ENCODE measurements around the gene NUP153. TPM values are rescaled to one million over a fixed set of nuclear protein-coding genes. Genes with fewer than 3 reads are reported as not detected.

NUP153 gene
- polyA plus RNA-seq, 1 of the 3 experiments (the other 2 are of a cell fraction) = 10.5 TPM

DNA sequence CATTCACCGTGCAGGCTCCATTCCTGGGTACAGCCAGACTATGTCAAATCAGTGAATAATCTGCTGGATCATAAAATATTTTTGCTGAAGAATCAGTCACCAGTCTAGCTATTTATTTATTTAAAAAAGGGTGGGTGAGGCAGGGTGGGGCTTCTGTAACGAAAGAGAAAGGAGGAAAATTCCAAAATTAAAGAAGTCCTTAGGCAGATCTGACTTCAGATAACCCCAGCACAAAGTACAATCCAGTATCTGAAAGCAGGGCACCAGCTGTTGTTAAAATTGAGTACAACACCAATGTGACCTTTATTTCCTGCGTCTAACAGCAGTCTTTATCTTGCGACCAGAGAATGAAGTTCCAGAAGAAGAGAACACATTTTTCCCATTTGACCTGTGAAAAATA lies 90.9 kb downstream of the NUP153 start:
- H3K27me3 ChIP-seq (ENCODE audit: insufficient read depth) = no peaks in the 10 kb centered on the region
- no peak for DNase-seq
- H3K4me2 ChIP-seq = no peak overlapping the region
- WGBS (ENCODE audit: low lambda C conversion rate) = 99% methylated on average over 4 of the region's 4 CpGs
- H3K36me3 ChIP-seq (replicated peaks in 1 of 2; ENCODE audit: control insufficient read depth in 1 of 2, insufficient read depth in 2 of 2, low read length in 1 of 2) = peaks cover 42 to 69% of the 10 kb centered on the region in 2 experiments
- POLR2A ChIA-PET = no interaction called here
- no peak overlapping the region for H3K4me3 ChIP-seq (ENCODE audit: low read depth in 2 of 2, low read length in 1 of 2)
- CTCF ChIA-PET = no interaction called here
- no peak overlapping the region for H3K9ac ChIP-seq
- no peaks in the 10 kb centered on the region for H3K9me3 ChIP-seq
- no peaks in the 10 kb centered on the region for H3K4me1 ChIP-seq (ENCODE audit: control insufficient read depth in 1 of 2, insufficient read depth in 2 of 2, low read depth in 1 of 2, low read length in 1 of 2)
- no peak overlapping the region for H3K27ac ChIP-seq (ENCODE audit: low read depth in 2 of 2, low read length in 1 of 2)
- no peak overlapping the region for H2AFZ ChIP-seq (ENCODE audit: low read depth)
- no peak for TF ChIP-seq SMC3 (IDR thresholded peaks at IDR 0.05; ENCODE audit: low read depth, low read length)
- no peak for TF ChIP-seq RXRA (IDR thresholded peaks at IDR 0.05; ENCODE audit: borderline replicate concordance, low read depth)
- TF ChIP-seq ZBTB33 (IDR thresholded peaks at IDR 0.05; ENCODE audit: borderline replicate concordance, low read depth) = no peak
- no peak for TF ChIP-seq FOXJ3 (CRISPR knock-in tag; IDR thresholded peaks at IDR 0.05)
- no peak for TF ChIP-seq YY1 (IDR thresholded peaks at IDR 0.05; ENCODE audit: low read depth)
- no peak for TF ChIP-seq ELF1 (IDR thresholded peaks at IDR 0.05)
- no peak for TF ChIP-seq POLR2AphosphoS5 (IDR thresholded peaks at IDR 0.05; ENCODE audit: low read depth, low read length)
- no peaks in the 10 kb centered on the region for H4K20me1 ChIP-seq (ENCODE audit: insufficient read depth)
- H3K9me2 ChIP-seq = no peaks in the 10 kb centered on the region
- peaks cover 14% of the 10 kb centered on the region for H3F3A ChIP-seq (replicated peaks; ENCODE audit: insufficient read depth)
- peaks cover 35% of the 10 kb centered on the region for H3K79me2 ChIP-seq (ENCODE audit: insufficient read depth)

DNA sequence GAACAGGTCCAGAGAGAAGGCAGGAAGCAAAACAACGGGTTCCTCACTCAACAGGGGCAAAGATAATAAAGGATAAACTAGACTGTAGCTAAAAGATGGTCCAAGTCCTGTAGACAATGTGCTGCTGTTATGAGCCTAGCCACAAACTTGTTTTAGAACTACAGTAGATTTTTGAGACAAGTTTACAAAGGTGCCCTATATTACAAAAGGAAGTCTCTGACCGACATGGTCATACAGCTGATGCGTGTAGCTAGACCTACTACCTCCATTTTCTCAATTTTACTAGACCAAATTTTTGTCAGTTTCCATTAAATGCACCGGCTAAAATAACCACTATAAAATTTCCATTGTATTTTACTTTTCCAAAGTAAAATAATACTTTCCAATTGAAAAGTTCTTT lies 94.7 kb downstream of the NUP153 start:
- Histone ChIP-seq H3K27me3 (ENCODE audit: insufficient read depth) (no peaks in the 10 kb centered on the region), H3K9ac (no peak overlapping the region), H3K4me3 (ENCODE audit: low read depth in 2 of 2, low read length in 1 of 2) (no peak overlapping the region), H2AFZ (ENCODE audit: low read depth) (no peak overlapping the region), H4K20me1 (ENCODE audit: insufficient read depth) (no peaks in the 10 kb centered on the region), H3K79me2 (ENCODE audit: insufficient read depth) (0 out of 2 replicates have a peak, but pooled peaks cover 6% of the 10 kb centered on the region), H3K4me1 (ENCODE audit: control insufficient read depth in 1 of 2, insufficient read depth in 2 of 2, low read depth in 1 of 2, low read length in 1 of 2) (no peaks in the 10 kb centered on the region), H3F3A (replicated peaks; ENCODE audit: insufficient read depth) (peaks cover 21% of the 10 kb centered on the region), H3K27ac (ENCODE audit: low read depth in 2 of 2, low read length in 1 of 2) (no peak overlapping the region), H3K9me3 (no peaks in the 10 kb centered on the region), H3K9me2 (no peaks in the 10 kb centered on the region), H3K4me2 (no peak overlapping the region), H3K36me3 (replicated peaks in 1 of 2; ENCODE audit: control insufficient read depth in 1 of 2, insufficient read depth in 2 of 2, low read length in 1 of 2) (peaks cover 60 to 65% of the 10 kb centered on the region in 2 experiments)
- DNase-seq = no peak
- ChIA-PET POLR2A (no interaction called here), CTCF (no interaction called here)
- 96% methylated on average over 4 of the region's 4 CpGs for WGBS (ENCODE audit: low lambda C conversion rate)
- TF ChIP-seq, protein P1, sequence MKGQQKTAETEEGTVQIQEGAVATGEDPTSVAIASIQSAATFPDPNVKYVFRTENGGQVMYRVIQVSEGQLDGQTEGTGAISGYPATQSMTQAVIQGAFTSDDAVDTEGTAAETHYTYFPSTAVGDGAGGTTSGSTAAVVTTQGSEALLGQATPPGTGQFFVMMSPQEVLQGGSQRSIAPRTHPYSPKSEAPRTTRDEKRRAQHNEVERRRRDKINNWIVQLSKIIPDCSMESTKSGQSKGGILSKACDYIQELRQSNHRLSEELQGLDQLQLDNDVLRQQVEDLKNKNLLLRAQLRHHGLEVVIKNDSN (IDR thresholded peaks at IDR 0.05; ENCODE audit: borderline replicate concordance, low read depth) = no peak
- TF ChIP-seq CHD2 (IDR thresholded peaks at IDR 0.05; ENCODE audit: low read length, partially characterized antibody) = no peak
- TF ChIP-seq, protein P2, sequence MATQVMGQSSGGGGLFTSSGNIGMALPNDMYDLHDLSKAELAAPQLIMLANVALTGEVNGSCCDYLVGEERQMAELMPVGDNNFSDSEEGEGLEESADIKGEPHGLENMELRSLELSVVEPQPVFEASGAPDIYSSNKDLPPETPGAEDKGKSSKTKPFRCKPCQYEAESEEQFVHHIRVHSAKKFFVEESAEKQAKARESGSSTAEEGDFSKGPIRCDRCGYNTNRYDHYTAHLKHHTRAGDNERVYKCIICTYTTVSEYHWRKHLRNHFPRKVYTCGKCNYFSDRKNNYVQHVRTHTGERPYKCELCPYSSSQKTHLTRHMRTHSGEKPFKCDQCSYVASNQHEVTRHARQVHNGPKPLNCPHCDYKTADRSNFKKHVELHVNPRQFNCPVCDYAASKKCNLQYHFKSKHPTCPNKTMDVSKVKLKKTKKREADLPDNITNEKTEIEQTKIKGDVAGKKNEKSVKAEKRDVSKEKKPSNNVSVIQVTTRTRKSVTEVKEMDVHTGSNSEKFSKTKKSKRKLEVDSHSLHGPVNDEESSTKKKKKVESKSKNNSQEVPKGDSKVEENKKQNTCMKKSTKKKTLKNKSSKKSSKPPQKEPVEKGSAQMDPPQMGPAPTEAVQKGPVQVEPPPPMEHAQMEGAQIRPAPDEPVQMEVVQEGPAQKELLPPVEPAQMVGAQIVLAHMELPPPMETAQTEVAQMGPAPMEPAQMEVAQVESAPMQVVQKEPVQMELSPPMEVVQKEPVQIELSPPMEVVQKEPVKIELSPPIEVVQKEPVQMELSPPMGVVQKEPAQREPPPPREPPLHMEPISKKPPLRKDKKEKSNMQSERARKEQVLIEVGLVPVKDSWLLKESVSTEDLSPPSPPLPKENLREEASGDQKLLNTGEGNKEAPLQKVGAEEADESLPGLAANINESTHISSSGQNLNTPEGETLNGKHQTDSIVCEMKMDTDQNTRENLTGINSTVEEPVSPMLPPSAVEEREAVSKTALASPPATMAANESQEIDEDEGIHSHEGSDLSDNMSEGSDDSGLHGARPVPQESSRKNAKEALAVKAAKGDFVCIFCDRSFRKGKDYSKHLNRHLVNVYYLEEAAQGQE (IDR thresholded peaks at IDR 0.05; ENCODE audit: low read depth, low read length) = no peak
- no peak for TF ChIP-seq NFIC (IDR thresholded peaks at IDR 0.05; ENCODE audit: borderline replicate concordance)
- TF ChIP-seq JUND (IDR thresholded peaks at IDR 0.05) = no peak
- no peak for TF ChIP-seq MXI1 (IDR thresholded peaks at IDR 0.05; ENCODE audit: low read depth, low read length)
- TF ChIP-seq GABPA (IDR thresholded peaks at IDR 0.05; ENCODE audit: low read depth) = no peak
- TF ChIP-seq, protein P3, sequence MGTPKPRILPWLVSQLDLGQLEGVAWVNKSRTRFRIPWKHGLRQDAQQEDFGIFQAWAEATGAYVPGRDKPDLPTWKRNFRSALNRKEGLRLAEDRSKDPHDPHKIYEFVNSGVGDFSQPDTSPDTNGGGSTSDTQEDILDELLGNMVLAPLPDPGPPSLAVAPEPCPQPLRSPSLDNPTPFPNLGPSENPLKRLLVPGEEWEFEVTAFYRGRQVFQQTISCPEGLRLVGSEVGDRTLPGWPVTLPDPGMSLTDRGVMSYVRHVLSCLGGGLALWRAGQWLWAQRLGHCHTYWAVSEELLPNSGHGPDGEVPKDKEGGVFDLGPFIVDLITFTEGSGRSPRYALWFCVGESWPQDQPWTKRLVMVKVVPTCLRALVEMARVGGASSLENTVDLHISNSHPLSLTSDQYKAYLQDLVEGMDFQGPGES (IDR thresholded peaks at IDR 0.05; ENCODE audit: low read depth, low read length) = no peak
- no peak for TF ChIP-seq RXRA (IDR thresholded peaks at IDR 0.05; ENCODE audit: borderline replicate concordance, low read depth)
- no peak for TF ChIP-seq RAD21 (IDR thresholded peaks at IDR 0.05; ENCODE audit: low read length)
- TF ChIP-seq RCOR1 (IDR thresholded peaks at IDR 0.05; ENCODE audit: low read length) = no peak
- TF ChIP-seq EZH2phosphoT487 (IDR thresholded peaks at IDR 0.05; ENCODE audit: borderline replicate concordance, low read depth) = no peak
- TF ChIP-seq, protein P4, sequence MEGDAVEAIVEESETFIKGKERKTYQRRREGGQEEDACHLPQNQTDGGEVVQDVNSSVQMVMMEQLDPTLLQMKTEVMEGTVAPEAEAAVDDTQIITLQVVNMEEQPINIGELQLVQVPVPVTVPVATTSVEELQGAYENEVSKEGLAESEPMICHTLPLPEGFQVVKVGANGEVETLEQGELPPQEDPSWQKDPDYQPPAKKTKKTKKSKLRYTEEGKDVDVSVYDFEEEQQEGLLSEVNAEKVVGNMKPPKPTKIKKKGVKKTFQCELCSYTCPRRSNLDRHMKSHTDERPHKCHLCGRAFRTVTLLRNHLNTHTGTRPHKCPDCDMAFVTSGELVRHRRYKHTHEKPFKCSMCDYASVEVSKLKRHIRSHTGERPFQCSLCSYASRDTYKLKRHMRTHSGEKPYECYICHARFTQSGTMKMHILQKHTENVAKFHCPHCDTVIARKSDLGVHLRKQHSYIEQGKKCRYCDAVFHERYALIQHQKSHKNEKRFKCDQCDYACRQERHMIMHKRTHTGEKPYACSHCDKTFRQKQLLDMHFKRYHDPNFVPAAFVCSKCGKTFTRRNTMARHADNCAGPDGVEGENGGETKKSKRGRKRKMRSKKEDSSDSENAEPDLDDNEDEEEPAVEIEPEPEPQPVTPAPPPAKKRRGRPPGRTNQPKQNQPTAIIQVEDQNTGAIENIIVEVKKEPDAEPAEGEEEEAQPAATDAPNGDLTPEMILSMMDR (IDR thresholded peaks at IDR 0.05) = no peak
- TF ChIP-seq YY1 (IDR thresholded peaks at IDR 0.05; ENCODE audit: low read depth) = no peak
- TF ChIP-seq SIN3A (IDR thresholded peaks at IDR 0.05; ENCODE audit: borderline replicate concordance, low read depth, low read length) = no peak

Measured in SK-N-SH (cell line).